Measurements from ENCODE around the gene CAMTA1. TPM values are rescaled to one million over a fixed set of nuclear protein-coding genes. Genes with fewer than 3 reads are reported as not detected.

CAMTA1 gene
- total RNA-seq, 1 donor from 2014 or later = 63.8 TPM

DNA sequence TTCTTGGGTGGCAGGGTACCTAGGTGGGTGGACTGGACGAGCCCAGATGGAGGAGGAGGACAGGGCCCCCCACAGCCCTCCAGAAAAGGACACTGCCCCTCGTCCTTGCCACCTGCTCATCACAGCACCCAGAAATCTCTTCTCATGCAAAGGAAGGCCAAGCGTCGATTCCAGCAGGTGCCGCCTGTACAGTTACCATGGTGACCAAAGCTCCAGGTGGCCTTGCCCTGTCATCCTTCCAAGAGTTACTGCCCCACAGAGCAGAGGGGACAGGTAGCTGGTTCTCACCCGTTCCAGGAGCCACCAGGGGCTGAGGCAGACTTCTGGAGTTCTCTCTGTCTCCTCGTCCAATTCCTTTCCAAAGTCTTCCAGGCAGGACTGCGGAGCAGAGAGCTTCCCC, 865.9 kb downstream of the CAMTA1 start:
- H3K9me3 Mint-ChIP-seq (ENCODE audit: low read depth) = no peaks in the 10 kb centered on the region
- no peaks in the 10 kb centered on the region for H3K36me3 Mint-ChIP-seq (ENCODE audit: low read depth)
- DNase-seq (ENCODE audit: low spot score) = no peak
- no peak overlapping the region for H3K4me3 Mint-ChIP-seq (ENCODE audit: unreplicated experiment)
- H3K27me3 Mint-ChIP-seq (ENCODE audit: low read depth) = no peaks in the 10 kb centered on the region
- H3K27ac Mint-ChIP-seq (ENCODE audit: unreplicated experiment) = no peak overlapping the region
- no peak for TF ChIP-seq CTCF (IDR thresholded peaks at IDR 0.05)
- no peaks in the 10 kb centered on the region for H3K4me1 Mint-ChIP-seq (ENCODE audit: low read depth)

DNA sequence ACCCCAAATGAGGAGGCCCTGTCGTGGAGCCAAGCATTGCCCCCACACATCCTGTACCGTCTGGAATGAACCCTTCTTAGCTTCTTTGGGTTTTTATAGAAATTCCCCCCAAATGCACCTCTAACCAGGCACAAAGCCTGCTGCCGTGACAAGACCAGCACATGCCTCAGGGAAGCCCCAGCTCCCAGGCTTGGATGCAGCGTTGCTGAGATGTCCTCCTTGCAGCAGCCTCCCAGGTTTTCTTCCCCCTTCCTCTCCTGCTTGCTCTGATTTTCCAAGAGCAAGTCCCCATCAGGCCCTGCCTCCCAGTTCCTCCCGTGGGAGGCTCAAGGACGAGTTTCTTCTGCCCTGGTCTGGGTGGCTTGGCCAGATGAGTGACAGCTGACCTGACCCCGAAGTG, 866.8 kb downstream of the CAMTA1 start:
- Mint-ChIP-seq H3K4me3 (ENCODE audit: unreplicated experiment) (no peak overlapping the region), H3K27me3 (ENCODE audit: low read depth) (no peaks in the 10 kb centered on the region), H3K9me3 (ENCODE audit: low read depth) (no peaks in the 10 kb centered on the region), H3K4me1 (ENCODE audit: low read depth) (no peaks in the 10 kb centered on the region), H3K27ac (ENCODE audit: unreplicated experiment) (no peak overlapping the region), H3K36me3 (ENCODE audit: low read depth) (no peaks in the 10 kb centered on the region)
- DNase-seq (ENCODE audit: low spot score) = no peak
- no peak for TF ChIP-seq CTCF (IDR thresholded peaks at IDR 0.05)

GRCh38 chr1:7652515-7653098, 867.4 kb downstream of the CAMTA1 start:
- no peak overlapping the region for H3K27ac Mint-ChIP-seq (ENCODE audit: unreplicated experiment)

GRCh38 chr1:7654725-7655124, 869.5 kb downstream of the CAMTA1 start:
- Mint-ChIP-seq H3K36me3 (ENCODE audit: low read depth) (no peaks in the 10 kb centered on the region), H3K4me3 (ENCODE audit: unreplicated experiment) (no peak overlapping the region), H3K9me3 (ENCODE audit: low read depth) (no peaks in the 10 kb centered on the region)

More at GRCh38 chr1:7652515-7653098, 867.4 kb downstream of the CAMTA1 start:
- no peaks in the 10 kb centered on the region for H3K36me3 Mint-ChIP-seq (ENCODE audit: low read depth)
- TF ChIP-seq CTCF (IDR thresholded peaks at IDR 0.05) = no peak
- no peaks in the 10 kb centered on the region for H3K9me3 Mint-ChIP-seq (ENCODE audit: low read depth)
- no peaks in the 10 kb centered on the region for H3K27me3 Mint-ChIP-seq (ENCODE audit: low read depth)
- H3K4me3 Mint-ChIP-seq (ENCODE audit: unreplicated experiment) = no peak overlapping the region
- no peak for DNase-seq (ENCODE audit: low spot score)
- no peaks in the 10 kb centered on the region for H3K4me1 Mint-ChIP-seq (ENCODE audit: low read depth)

GRCh38 chr1:7655354-7655753, 870.1 kb downstream of the CAMTA1 start:
- Mint-ChIP-seq H3K4me3 (ENCODE audit: unreplicated experiment) (no peak overlapping the region), H3K4me1 (ENCODE audit: low read depth) (no peaks in the 10 kb centered on the region), H3K36me3 (ENCODE audit: low read depth) (no peaks in the 10 kb centered on the region), H3K9me3 (ENCODE audit: low read depth) (no peaks in the 10 kb centered on the region), H3K27me3 (ENCODE audit: low read depth) (no peaks in the 10 kb centered on the region), H3K27ac (ENCODE audit: unreplicated experiment) (no peak overlapping the region)
- DNase-seq (ENCODE audit: low spot score) = no peak
- TF ChIP-seq CTCF (IDR thresholded peaks at IDR 0.05) = no peak

More at GRCh38 chr1:7654725-7655124, 869.5 kb downstream of the CAMTA1 start:
- no peak for DNase-seq (ENCODE audit: low spot score)
- H3K27ac Mint-ChIP-seq (ENCODE audit: unreplicated experiment) = no peak overlapping the region
- H3K27me3 Mint-ChIP-seq (ENCODE audit: low read depth) = no peaks in the 10 kb centered on the region
- no peak for TF ChIP-seq CTCF (IDR thresholded peaks at IDR 0.05)
- no peaks in the 10 kb centered on the region for H3K4me1 Mint-ChIP-seq (ENCODE audit: low read depth)
